Measurements from ENCODE around the gene GFY.

GFY gene

DNA sequence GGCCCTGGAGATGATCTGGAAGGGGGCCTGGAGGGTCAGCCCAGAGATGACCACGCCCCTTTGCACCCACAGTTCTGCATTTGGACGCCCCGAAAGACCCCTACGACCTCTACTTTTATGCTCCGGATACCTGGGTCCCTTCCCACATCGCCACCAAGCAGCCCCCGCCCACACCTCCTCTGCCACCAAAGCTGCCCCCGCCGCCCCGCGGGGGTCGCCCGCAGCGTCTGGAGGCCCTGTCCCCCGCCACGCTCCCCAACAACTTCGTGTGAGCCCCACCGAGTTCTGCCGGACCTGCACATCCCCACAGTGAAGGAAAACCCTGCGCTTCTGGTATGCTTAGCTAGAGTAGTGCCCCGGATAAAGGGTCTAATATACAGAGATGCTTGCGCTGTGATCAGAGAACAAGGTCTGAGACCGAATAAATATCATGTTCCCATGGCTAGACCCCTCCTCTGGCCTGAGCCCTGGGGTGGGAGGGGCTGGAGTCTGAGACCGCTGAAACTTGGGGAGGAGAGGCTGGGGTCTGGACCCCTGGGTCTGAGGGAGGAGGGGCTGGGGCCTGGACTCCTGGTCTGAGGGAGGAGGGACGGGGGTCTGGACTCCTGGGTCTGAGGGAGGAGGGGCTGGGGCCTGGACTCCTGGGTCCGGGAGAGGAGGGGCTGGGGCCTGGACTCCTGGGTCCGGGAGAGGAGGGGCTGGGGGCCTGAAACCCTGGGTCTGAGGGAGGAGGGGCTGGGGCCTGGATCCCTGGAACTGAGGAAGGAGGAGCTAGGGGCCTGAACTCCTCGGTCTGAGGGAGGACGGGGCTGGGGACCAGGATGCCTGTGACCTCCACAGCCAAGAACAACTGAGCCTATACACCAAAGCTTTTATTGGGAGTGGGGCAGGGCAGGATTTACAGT lies 3.6 kb downstream of the GFY start:
- no peak for DNase-seq (ENCODE audit: low read depth)

DNA sequence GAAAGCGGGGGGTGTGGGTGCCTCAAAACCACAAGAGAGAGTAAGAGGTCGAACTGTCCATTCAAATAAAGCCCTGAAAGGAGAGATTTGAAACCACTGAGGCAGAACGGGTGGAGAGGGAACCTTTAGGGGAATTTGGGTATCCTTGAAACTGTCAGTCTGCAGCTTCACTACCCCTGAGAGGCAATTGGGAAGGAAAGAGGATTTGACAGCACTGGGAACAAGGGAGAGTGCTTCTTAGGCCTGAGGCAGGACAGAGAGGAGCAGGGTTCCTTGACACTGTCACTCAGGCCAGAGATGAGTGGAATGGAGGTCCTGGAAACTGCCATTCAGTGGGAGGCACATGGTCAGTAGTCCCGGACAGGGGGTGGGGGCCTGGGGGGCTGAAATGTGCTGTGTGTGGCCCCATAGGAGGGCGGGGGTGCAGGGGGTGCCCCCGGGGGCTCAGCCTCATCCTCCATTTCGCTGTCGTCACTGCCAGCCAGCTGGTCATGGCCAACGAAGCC lies 5.0 kb downstream of the GFY start:
- DNase-seq (ENCODE audit: low read depth), result no peak

DNA sequence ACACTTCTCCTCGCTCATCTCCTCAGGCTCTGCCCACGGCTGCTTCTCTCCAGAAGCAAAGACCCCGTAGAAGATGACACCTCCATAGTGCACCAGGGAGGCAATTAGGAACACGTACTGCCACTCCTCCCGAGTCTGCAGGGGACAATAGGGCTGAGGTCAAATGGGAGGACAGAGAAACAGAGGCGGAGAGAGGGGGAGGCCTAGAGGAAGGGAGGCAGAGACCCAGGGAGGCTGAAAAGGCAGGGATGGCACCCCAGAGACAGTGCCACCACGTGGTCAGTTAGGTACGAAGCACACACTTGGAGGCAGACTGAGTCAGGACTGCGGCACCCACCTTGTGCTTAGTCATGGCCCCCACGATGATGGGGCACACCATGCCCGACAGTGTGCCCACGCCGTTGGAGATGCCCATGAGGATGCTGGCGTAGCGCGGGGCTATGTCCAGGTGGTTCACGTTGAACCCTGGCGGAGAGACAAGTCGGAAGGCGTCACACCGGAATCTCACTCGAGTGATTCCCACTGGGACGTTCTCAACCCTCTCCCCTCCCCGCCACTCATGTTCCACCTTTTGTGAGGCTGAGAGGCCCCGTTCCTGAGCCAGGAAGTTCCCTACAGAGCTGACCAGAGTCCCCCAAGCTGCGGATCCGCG lies 5.6 kb downstream of the GFY start:
- no peak for DNase-seq (ENCODE audit: low read depth)

DNA sequence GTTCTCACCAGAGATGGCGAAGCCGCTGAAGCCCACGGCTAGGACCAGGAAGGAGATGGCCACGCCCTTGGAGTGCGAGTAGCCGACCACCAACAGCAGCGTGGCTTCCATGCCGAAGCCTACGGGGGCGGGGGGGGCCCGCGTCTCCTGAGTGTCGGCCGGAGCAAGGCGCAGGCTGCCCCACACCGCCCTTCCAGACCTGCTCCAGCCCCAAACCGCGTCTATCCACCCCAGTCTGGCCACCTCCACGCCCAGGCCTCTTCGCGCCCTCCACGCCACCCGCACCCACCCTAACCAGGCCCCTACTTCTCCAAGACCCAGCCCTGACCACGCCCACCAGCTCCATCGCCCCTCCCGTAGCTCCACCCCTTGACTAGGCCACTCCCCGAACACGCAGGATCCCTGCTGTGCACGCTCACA lies 6.2 kb downstream of the GFY start:
- no peak for DNase-seq (ENCODE audit: low read depth)

DNA sequence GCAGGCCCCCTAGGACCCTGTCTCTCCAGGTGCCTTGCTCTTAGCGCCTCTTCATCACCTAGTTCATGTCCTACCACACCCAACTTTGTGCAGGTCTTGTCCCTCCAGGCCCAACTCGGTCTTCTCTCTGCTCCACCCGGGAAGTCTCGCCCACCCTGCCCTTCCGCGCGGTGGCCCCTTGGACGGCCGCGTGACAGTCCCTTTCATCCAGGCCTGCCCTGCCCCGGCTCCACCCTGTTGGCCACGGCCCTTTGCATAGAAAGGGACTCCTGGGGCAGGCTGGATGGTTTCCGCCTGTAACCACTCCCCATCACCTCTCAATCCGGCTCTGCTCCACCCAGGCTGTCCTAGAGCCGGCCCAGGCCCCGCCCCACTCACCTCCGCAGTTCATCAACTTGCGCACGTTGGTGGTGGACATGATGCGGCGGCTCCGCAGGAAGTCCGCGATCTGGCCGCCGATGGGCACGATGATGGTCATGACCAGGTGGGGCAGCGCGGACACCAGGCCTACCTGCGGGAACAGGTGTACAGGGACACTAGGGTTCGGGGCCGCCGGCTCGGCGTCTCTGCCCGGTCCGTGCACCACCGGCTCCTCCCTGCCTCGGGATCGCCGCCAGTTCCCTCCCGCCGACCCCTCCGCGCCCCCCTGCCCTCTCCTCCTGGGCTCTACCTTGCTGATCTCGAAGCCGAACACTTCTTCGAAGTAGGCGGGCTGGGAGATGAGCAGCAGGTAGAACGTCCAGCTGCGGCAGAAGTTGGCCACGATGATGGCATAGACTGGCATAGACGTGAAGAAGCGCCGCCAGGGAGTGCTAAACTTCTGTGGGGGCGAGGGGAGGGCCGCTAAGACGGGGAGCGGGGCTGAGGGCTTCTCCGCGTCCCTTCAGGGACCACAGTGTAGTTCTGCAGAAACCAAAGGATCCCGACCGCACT lies 7.2 kb downstream of the GFY start:
- no peak for DNase-seq (ENCODE audit: low read depth)

DNA sequence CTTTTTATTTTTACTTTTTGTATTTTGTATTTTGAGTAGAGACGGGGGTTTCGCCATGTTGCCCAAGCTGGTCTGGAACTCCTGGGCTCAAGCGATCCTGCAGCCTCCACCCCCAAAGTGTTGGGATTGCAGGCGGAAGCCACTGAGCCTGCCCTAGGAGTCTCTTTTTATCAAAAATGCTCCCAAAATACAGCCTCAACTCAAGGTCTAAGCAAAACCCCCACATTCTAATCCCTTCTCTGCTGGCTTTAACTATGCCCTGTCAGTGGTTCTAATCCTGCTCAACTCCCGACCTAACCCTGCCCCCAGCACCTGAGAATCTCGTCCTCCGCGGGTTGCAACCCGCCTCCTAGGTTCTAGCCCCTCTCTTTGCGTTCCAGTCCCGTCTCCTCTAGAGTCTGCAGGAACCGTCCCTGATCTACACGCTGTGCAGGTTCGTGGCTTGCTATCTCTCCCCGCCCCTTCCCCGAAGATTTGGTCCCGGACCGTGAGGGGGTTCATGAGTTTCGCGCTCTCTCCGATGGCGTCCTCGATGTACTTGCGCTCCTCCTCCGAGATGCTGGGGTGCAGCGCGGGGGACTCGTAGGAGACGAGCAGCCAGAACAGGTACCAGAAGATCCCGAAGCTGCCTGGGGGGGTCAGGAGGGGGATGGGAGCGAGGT lies 8.2 kb downstream of the GFY start:
- no peak for DNase-seq (ENCODE audit: low read depth)

DNA sequence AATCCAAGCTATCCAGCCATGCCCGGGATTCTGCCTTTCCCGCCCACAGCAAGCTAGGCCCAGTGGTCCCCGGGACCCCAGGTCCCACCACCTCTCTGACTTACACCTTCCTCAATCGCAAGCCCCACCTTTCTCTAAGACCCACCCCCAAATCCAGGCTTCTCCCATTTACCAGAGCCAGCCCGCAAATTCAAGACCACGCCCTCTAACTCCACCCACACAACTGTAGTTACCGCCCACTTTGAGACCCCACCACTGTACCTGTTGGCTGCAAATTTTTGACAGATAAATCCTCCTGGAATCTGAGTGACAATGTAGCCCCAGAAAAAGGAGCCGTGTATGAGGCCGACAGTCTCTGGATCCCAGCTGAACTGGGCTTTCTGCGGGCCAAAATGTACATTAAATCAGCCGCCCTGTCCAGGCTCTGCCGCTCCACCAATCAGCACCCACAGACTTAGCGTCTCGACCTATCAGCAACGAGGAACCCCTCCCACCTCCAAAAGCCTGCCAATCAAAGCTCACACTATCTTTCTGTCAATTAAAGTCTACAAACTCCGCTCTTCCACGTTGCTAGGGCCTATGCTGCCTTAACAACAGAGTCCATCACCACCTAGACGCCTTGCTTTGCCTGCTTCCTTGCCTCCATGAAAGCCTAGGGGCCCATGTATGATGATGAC lies 9.9 kb downstream of the GFY start:
- DNase-seq (ENCODE audit: low read depth), result no peak

DNA sequence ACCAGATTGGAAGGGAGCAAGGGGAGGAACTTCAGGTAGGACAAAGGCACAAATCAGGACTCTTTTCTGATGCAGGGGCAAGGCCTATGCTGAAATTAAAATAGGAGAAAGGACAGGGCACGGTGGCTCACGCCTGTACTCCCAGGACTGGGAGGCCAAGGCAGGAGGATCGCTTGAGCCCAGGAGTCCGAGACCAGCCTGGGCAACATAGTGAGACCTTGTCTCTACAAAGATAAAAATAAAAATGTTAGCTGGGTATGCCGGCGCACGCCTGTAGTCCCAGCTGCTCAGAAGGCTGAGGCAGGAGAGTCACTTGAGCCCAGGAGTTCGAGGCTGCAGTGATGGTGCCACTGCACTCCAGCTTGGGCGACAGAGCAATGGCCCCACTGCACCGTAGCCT lies 10.5 kb downstream of the GFY start:
- DNase-seq (ENCODE audit: low read depth), result no peak

DNA sequence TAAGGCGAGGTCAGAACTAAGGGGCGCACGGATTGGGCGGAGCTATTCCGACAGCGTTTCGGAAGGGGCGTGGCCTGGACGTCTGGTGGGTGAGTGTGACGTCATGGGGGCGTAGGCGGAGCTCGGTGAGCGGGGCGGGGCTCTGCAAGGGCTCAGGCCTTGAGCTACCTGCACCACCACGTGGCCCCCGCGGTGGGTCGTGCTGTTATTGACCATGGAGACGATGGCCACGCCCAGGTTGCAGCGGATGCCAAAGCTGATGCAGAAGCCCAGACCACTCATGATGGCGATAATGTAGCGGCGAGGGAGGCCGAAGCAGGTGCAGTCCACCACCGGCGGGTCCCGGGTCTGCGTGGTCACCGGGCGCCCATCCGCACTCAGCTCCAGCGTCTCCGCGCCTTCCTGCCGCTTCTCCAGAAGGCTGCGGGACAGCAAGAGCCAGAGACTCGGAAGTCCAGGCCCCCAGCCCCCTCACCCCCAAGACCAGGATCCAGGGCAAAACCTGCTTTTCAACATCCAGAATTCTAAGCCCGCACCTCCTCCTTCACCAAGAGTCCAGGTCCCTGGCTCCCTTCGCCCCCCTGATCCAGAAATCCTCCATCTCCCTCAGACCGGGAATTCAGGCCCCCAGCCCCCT lies 11.3 kb downstream of the GFY start:
- DNase-seq (ENCODE audit: low read depth), result peak; percentile 66

DNA sequence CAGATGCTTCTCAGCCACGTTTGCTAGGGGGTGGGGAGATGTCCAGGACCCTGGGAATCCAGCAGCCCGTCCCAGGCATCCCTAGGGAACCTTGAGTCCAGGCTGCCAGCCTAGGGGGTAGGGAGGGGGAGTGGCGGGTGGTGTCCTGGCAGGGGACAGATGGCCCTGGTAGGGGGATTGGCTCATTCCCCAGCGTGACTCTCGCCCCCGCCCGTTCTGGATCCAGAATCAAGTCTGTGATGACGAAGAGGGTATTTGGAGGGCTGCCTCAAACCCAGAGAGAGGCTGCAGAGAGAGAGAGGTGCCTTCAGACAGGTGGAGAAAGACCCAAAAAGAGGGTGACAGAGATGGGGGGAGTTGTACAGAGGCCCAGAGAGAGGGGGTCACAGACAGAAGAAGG lies 12.0 kb downstream of the GFY start:
- DNase-seq (ENCODE audit: low read depth), result no peak

DNA sequence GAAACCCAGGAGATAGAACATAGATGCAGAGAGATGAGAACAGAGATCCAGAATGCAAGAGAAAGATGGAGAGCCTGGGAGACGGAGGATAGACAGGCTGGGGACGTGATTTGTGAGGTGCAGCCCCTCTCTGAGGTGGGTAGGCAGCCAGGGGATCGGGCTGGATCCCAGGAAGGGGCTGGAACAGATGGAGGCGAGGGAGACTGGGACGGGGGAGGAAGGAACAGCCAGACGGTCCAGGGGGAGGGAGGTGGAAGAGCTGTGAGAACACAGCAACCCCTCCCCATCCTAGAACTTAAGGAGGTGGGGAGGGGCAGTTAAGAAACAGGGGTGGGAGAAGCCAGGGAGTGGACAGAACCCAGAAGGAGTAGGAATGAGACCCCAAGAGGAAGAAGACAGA lies 13.1 kb downstream of the GFY start:
- no peak for DNase-seq (ENCODE audit: low read depth)

DNA sequence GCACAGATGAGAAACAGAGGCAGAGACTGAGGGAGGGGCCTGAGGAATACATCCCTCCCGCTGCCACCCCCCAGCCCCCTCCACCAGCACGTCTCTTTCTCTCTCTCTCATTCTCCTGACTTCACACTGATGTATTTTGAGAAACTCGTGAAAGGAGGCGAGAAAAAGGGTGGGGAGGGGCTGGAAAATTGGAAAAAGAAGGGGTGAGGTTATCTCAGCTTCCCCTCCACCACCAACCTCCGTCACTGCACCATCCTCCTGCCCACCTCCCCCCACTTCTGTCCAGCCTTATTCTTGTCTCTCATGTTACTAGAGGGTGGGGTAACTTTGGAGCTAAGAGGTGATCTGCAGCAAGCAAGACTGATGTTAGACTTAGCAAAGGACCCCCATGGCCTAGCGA lies 14.6 kb downstream of the GFY start:
- DNase-seq (ENCODE audit: low read depth), result no peak

DNA sequence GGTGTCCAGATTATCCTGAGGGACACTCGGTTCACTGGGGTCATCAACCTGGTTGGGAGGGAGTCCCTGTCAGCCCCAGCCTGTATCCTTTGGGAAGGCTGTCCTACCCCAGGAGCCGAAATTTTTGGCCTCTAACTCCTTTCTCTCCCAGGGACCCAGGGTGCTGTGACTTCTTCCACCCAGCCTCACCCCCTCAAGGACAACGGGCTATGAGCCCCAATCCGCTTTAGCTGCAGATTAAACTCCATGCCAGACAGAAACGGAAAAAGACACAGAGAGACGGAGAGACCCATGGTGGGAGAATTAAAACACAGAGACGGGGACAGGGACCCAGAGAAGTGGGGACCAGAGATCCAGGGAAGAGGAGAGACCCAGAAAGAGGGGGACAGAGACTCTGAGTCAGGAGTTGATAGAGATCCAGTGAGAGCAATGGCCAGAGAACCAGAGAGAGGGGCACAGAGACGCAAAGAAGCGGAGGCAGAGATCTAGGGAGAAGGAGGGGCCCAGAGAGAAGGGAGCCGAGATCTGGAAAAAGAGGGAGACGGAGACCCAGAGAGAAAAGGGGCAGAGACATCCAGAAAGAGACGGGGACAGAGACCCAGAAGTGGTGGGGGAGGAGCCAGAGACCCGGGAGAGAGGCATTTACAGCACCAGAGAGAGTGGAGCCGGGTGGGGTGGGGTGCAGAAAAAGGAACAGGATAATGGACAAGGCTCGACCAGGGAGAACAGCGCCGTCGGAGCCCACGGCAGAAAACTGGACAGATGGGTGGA lies 15.4 kb downstream of the GFY start:
- no peak for DNase-seq (ENCODE audit: low read depth)

DNA sequence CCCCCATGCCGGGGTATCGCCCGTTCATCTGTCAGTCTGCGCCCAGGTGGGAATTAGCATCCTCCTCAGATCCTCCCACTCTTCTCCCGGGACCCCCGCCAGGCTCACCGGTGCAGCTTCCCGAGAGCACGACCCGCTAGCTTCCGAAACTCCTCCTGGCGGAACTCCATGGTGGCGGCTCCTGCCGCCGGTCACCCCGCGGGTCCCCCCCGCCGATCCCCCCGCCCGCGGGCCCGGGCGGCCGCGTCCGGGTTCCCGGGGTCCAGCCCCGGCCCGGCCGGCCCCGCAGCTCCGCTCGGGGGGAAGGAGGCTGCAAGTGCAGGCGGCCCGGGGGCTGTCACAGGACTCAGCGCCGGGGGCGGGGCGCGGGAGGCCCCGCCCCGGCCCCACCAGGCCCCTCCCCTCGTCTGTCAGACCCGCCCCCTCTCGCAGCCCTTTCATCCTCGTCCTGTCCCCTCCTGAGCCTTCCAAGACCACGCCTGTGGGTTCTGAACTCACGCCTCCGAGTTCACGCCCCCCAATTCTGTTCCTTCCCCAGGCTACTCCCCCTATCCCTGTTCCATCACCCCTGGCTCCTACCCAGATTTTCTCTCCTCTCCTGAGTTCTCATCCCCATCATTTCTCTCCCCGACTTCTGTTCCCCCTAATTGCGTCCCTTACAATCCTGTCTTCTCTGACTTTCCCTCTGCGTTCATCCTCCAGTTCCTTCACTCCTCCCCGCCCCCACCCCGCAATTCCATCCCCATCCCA lies 16.2 kb downstream of the GFY start, which contains the start of gene SLC17A7:
TSS of gene SLC17A7 (minus strand) at position 318 of the 750 bp plus-strand sequence. CDS start at position 170, 148 bp downstream.
- peak; percentile 56 for DNase-seq (ENCODE audit: low read depth)

DNA sequence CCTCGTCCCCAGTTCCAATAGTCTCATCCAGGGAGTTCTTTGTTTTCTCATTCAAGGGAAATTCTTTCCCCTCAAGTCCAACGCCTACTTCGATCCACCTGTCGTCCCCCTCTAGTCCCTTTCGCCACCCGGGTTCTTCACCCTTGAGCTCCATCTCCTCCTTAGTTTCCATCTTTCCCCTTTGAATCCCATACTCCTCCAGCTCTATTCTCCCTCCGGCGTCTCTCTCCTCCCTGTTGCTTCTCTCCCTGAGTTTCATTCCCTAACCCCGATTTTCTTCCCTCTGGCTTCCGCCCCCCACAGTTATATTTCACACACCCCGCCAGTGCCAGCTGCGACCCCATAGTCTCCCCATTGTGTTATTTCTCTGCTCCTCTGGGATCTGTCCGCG lies 16.8 kb downstream of the GFY start:
- no peak for DNase-seq (ENCODE audit: low read depth)

DNA sequence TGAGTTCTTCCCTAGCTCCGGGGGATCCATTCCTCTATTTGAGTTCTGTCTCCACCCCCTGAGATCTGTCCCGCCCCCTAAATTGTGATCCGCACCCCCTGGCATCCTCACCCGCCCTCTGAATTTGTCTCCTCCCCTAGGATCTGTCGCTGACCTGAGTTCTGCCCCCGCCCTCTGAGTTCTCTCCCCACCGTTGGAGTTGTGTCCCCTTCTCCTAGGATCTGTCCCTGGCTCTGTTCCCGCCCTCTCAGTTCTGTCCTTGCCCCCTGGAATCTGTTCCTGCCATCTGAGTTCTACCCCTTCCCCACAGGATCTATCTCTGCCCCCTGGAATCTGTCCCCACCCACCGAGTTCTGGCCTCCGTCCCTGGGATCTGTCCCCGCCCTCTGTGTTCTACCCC lies 17.2 kb downstream of the GFY start:
- no peak for DNase-seq (ENCODE audit: low read depth)

DNA sequence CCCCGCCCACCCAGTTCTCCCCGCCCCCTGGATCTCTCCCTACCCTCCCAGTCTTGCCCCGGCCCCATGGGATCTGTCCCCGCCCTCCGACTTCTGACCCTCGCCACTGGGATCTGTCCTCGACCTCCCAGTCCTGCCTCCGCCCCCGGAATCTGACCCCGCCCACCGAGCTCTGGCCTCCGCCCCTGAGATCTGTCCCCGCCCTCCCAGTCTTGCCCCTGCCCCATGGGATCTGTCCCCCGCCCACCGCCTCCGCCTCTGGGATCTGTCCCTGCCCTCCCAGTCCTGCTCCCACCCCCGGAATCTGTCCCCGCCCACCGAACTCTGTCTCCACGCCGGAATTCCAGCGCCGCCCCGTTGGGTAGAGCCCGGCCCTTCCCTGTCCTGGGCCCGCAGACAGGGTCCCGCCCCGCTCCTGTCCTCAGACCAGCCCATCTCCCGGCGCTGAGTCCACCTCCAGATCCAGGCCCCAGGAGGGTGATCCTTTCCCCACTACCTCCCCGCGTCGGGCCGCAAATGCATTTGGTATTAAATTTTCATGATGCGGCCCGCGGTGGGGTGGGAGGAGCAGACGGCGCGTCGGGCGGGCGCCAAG lies 17.7 kb downstream of the GFY start:
- peak; percentile 60 for DNase-seq (ENCODE audit: low read depth)

DNA sequence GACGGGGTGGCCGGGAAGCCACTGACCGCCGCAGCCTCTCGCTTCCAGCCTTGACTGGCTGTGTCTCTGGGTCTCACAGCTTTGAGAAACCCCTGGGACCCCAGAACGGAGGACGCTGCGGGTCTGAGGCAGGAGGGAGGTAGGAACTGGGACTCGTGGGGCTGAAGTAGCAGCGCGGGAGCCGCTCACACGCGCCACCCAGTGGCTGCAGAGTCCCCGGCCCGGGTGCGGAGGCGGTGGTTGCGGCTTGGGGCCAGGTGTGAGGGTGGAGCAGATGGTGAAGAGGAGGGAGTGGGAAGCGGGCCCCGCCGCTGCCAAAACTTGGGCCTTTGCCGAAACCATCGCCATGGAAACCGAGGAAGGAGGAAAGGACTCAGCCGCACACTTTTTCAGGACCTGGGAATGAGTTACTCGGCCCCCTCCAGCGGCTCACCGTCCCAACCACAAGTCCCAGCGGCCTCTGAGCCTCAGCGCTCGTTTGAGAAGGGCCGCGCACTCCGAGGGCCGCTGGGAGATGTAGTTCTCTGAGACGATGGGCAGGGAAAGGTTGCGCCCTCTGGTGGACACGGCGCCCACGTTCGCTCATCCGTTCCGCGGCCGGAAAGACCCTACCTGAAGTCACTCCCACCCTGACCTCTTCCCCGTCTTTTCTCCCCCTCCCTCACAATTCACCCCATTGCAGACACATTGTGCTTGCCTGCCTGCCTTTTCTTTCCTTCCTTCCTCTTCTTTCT lies 18.3 kb downstream of the GFY start:
- DNase-seq (ENCODE audit: low read depth), result peak; percentile 92

All from activated T-cell treated with anti-CD3 and anti-CD28 coated beads for 48 hours (primary cell).